Naive thymus-derived CD8-positive, alpha-beta T cell (primary cell): ENCODE measurements around the gene SLC22A31. TPM values are rescaled to one million over a fixed set of nuclear protein-coding genes. Genes with fewer than 3 reads are reported as not detected.

ENCODE experiments used
- ATAC-seq, 2 donors: fragments of 150-1000 bp; cut with Tn5 transposase in 1 of 2; sonication (Bioruptor Pico), chemical (Tn5 transposase) in 1 of 2; 1 replicate in 1 of 2; 2 replicates in 1 of 2; pipeline ENCODE4 v1.10.0; 2021; ENCODE audit warnings: mild to moderate bottlenecking in 2 of 2, moderate library complexity in 2 of 2
- POLR2A ChIA-PET: fragments of 350-600 bp; sonication (Branson Sonifier 250); formaldehyde crosslinking; loops from one replicate; lab custom pipeline; 2021; ENCODE audit warnings: antibody characterized with exemption; lab: Charles Lee
- DNase-seq, 10 donors: peaks; one replicate each; pipeline versions ENCODE4 v3.0.0 to v3.0.0-alpha.2; 2020 to 2022
- H3K27ac Mint-ChIP-seq, 10 donors: one replicate each; pipeline ENCODE4 v1.8.0; 2020 to 2022; ENCODE audit warnings: mild to moderate bottlenecking in 10 of 10, mixed read lengths in 10 of 10, moderate library complexity in 4 of 10, inconsistent platforms in 1 of 10
- H3K27me3 Mint-ChIP-seq, 5 donors: one replicate each; pipeline ENCODE4 v1.8.0; 2021 to 2022; ENCODE audit warnings: mixed read lengths in 5 of 5
- H3K36me3 Mint-ChIP-seq, 3 donors: one replicate each; pipeline ENCODE4 v1.8.0; 2020 to 2022; ENCODE audit warnings: mixed read lengths in 3 of 3, mild to moderate bottlenecking in 2 of 3, inconsistent platforms in 1 of 3
- H3K4me1 Mint-ChIP-seq, 4 donors: one replicate each; pipeline ENCODE4 v1.8.0; 2021 to 2022; ENCODE audit warnings: mixed read lengths in 4 of 4
- H3K4me3 Mint-ChIP-seq, 10 donors: one replicate each; pipeline ENCODE4 v1.8.0; 2020 to 2022; ENCODE audit warnings: mild to moderate bottlenecking in 10 of 10, mixed read lengths in 10 of 10, moderate library complexity in 6 of 10, inconsistent platforms in 1 of 10
- H3K9me3 Mint-ChIP-seq, 9 donors: one replicate each; pipeline ENCODE4 v1.8.0; 2020 to 2022; ENCODE audit warnings: mixed read lengths in 9 of 9, mild to moderate bottlenecking in 3 of 9, inconsistent platforms in 1 of 9, moderate library complexity in 1 of 9
- polyA plus RNA-seq, 3 donors: library from polyadenylated mRNA; unstranded; fragments of 300-500 nt; fragmentation: Illumina TruSeq; gene quantifications; one replicate each; pipeline ENCODE4 v1.2.3, GENCODE V29; 2021
- total RNA-seq, 8 experiments: library from RNA in 2 of 8; stranded (reverse) in 2 of 8; gene quantifications; one replicate each; pipeline ENCODE4 v1.2.3 and lab custom pipeline; 2021 to 2026

SLC22A31 gene
- total and polyA plus RNA-seq, 5 experiments from 2014 or later = not detected

DNA sequence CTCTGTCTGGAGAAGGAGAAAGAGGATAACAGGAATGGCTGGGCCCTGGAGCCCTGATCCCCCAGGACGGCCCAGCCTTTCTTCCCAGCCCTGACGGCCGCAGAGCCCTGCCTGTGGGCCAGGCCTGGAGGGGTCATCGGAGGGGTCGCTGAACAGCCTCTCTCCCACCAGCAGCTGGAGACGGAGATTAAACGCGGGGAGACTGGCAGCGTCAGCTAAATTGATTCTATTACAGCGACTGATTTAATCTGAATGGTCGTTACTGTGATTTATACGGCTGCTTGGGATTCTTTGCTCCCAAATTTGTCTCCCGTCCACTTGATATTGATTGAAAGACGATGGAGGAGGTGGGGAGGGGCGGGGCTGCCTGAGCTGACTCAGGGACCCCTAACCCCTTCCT is 35.9 kb downstream of the SLC22A31 start:
- POLR2A ChIA-PET = interaction anchor here (1.0 kb wide), 2 partner anchors 9 to 12 kb away, joined by 3 read pairs; no protein-coding TSS in a partner anchor
- peaks cover 0 to 5% (median 2%) of the 10 kb centered on the region in 4 donors for H3K4me1 Mint-ChIP-seq
- H3K27ac Mint-ChIP-seq = peak overlapping the region in 1 of 10 donors; percentile 80
- H3K36me3 Mint-ChIP-seq = no peaks in the 10 kb centered on the region
- no peak overlapping the region for H3K4me3 Mint-ChIP-seq
- no peaks in the 10 kb centered on the region for H3K9me3 Mint-ChIP-seq
- DNase-seq (no peak), ATAC-seq (no peak)
- H3K27me3 Mint-ChIP-seq = no peaks in the 10 kb centered on the region

GRCh38 chr16:89163297-89163696 is 37.0 kb downstream of the SLC22A31 start:
- Mint-ChIP-seq H3K36me3 (no peaks in the 10 kb centered on the region), H3K27me3 (no peaks in the 10 kb centered on the region), H3K4me1 (peaks cover 0 to 6% (median 3%) of the 10 kb centered on the region in 4 donors), H3K4me3 (no peak overlapping the region), H3K9me3 (no peaks in the 10 kb centered on the region), H3K27ac (no peak overlapping the region)
- no peak for DNase-seq
- POLR2A ChIA-PET = interaction anchor here (0.7 kb wide), 1 partner anchor 128 kb away, joined by 4 read pairs; no protein-coding TSS in a partner anchor
- no peak for ATAC-seq

DNA sequence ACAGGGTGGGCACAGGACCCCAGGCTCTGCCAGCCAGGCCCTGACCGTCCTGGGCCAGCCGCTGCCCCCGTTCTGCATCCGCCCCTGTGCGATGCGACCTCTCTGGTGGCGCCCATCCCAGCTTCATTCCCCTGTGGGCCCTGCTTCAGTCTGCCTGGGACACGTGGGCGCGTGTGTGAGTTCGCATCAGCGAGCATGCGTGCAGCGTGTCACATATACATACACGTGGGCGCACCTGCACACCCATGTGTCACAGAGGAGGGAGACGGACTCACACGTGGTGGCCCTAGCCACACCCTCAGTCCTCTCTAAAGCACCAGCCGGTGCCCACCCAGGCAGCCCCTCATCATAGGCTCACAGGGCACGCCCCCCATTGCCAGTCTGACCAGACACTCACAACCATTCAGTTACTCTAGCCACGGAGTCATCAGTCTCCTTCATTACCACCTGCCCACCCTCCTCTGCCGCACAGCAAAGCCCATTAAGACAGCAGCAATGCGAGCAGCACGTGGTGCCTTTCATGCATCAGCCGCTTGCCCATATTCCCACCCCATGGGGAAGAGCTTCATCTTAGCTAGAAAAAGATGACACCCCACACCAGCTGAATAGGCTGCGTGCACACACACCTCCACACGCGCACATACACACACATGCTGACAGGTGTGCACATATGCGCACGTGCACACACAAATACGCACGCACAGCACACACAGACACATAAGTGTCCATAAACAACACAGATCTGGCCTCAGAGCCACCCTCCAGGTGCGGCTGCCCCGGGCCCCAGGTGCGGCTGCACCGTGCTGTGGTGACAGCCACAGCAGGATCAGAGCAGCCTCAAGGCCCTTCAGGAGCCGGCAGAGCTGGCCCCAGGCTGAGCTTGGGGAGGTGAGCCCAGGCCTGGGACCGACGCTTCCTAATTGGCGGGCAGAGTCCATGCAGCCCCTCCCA is 38.3 kb downstream of the SLC22A31 start:
- DNase-seq = no peak
- peaks cover 0 to 12% (median 3%) of the 10 kb centered on the region in 4 donors for H3K4me1 Mint-ChIP-seq
- no peak for ATAC-seq
- H3K4me3 Mint-ChIP-seq = no peak overlapping the region
- no peaks in the 10 kb centered on the region for H3K36me3 Mint-ChIP-seq
- POLR2A ChIA-PET = interaction anchor here (0.6 kb wide), 1 partner anchor 69 kb away, joined by 4 read pairs; no protein-coding TSS in a partner anchor
- H3K9me3 Mint-ChIP-seq = no peaks in the 10 kb centered on the region
- H3K27me3 Mint-ChIP-seq = no peaks in the 10 kb centered on the region
- H3K27ac Mint-ChIP-seq = peak overlapping the region in 3 of 10 donors; percentile 74 to 94 (median 84)

DNA sequence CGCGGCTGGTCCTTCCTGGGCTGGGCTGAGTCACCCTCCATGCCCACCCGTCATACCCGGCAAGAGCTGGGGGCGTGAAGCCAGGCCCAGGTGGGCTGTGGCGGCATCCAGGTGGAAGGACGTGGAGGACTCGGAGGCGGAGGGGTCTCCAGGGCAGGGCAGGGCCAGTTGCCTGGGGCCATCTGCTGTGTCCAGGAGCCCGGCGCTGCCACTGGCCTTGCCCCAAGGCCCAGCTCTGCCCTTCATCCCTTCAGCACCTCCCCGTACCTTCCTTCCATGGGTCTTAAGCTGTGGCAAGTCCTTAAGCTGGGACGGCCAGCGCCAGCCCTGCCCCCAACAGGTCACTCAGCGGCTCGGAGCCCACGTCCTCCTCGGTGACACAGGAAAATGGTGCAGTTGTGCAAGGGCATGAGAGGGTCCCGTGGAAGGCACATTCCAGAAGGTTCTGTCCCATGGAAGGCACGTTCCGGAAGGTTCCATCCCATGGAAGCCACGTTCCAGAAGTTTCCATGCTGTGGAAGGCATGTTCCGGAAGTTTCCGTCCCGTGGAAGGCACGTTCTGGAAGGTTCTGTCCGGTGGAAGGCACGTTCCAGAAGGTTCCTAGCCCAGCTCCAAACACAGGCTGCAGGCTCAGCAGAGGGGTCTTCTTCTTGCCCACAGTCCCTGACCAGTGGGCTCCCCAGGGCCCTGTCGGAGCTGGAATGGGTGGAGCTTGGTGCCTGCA is 39.2 kb downstream of the SLC22A31 start:
- no peak for ATAC-seq
- Mint-ChIP-seq H3K9me3 (no peaks in the 10 kb centered on the region), H3K36me3 (no peaks in the 10 kb centered on the region), H3K27ac (no peak overlapping the region), H3K4me3 (no peak overlapping the region), H3K4me1 (peaks cover 0 to 12% (median 3%) of the 10 kb centered on the region in 4 donors), H3K27me3 (no peaks in the 10 kb centered on the region)
- POLR2A ChIA-PET = no interaction called here
- DNase-seq = no peak

DNA sequence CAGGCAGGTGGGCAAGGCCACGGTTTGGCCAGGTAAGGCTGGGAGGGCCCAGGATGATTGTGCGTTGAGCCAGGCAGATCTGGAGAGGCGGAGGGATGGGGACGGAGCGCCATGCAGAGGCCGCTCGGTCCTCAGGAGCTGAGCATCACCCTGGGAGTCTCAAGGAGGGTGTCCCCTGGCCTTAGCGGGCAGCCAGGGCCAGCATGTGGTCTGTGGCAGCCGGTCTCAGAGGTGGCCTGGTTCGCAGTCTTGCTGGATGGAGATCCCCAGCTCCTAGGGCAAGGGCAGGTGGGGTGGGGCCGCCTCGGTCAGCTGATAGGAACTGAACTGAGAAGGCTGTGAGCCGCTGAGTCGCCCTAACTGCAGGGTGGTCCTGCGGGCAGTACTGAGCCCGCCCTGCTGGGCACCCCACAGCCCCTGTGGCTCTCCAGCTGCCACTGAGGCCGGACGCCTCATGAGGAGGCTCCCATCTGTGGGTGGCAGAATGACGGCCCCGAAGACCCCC is 40.4 kb downstream of the SLC22A31 start:
- ATAC-seq (no peak), DNase-seq (no peak)
- Mint-ChIP-seq H3K9me3 (no peaks in the 10 kb centered on the region), H3K4me1 (peaks cover 0 to 13% (median 3%) of the 10 kb centered on the region in 4 donors), H3K27ac (no peak overlapping the region), H3K4me3 (no peak overlapping the region), H3K36me3 (no peaks in the 10 kb centered on the region), H3K27me3 (no peaks in the 10 kb centered on the region)
- POLR2A ChIA-PET = interaction anchor here (0.8 to 0.9 kb wide), 2 partner anchors 11 to 218 kb away, joined by 3 to 4 read pairs; partner anchors contain the start of gene CDH15

GRCh38 chr16:89159066-89159849 is 41.1 kb downstream of the SLC22A31 start:
- Mint-ChIP-seq H3K27me3 (no peaks in the 10 kb centered on the region), H3K9me3 (no peaks in the 10 kb centered on the region), H3K27ac (no peak overlapping the region), H3K4me3 (no peak overlapping the region), H3K4me1 (peaks cover 0 to 14% (median 3%) of the 10 kb centered on the region in 4 donors), H3K36me3 (no peaks in the 10 kb centered on the region)
- POLR2A ChIA-PET = interaction anchor here (0.8 to 0.9 kb wide), 2 partner anchors 12 to 217 kb away, joined by 3 to 4 read pairs; partner anchors contain the start of gene CDH15
- no peak for DNase-seq
- no peak for ATAC-seq

GRCh38 chr16:89157778-89158177 is 42.6 kb downstream of the SLC22A31 start:
- POLR2A ChIA-PET = no interaction called here
- Mint-ChIP-seq H3K9me3 (no peaks in the 10 kb centered on the region), H3K4me3 (no peak overlapping the region), H3K36me3 (no peaks in the 10 kb centered on the region), H3K27me3 (no peaks in the 10 kb centered on the region), H3K4me1 (peaks cover 0 to 14% (median 3%) of the 10 kb centered on the region in 4 donors), H3K27ac (peak overlapping the region in 2 of 10 donors; percentile 37 to 50)
- no peak for ATAC-seq
- no peak for DNase-seq

- Mint-ChIP-seq H3K36me3 (peaks cover 0 to under 1% (median 0%) of the 10 kb centered on the region in 3 donors), H3K27me3 (no peaks in the 10 kb centered on the region), H3K4me3 (no peak overlapping the region), H3K9me3 (no peaks in the 10 kb centered on the region), H3K4me1 (peaks cover 0 to 14% (median 2%) of the 10 kb centered on the region in 4 donors), H3K27ac (peak overlapping the region in 2 of 10 donors; percentile 37 to 48)
- DNase-seq (no peak), ATAC-seq (no peak)
- POLR2A ChIA-PET = interaction anchor here (0.9 to 1.2 kb wide), 2 partner anchors 10 to 13 kb away, joined by 3 to 5 read pairs; no protein-coding TSS in a partner anchor
These were observed 43.3 kb downstream of the SLC22A31 start for GRCh38 chr16:89156740-89157645.

GRCh38 chr16:89155851-89156739 is 44.2 kb downstream of the SLC22A31 start:
- no peak overlapping the region for H3K4me3 Mint-ChIP-seq
- DNase-seq = no peak
- no peaks in the 10 kb centered on the region for H3K9me3 Mint-ChIP-seq
- H3K36me3 Mint-ChIP-seq = peaks cover 0 to 8% (median 3%) of the 10 kb centered on the region in 3 donors
- peak in 1 of 2 donors; percentile 18 for ATAC-seq
- POLR2A ChIA-PET = interaction anchor here (0.7 to 1.9 kb wide), 4 partner anchors 11 to 40 kb away, joined by 3 to 7 read pairs (median 4); no protein-coding TSS in a partner anchor
- H3K4me1 Mint-ChIP-seq = peaks cover 0 to 12% (median under 1%) of the 10 kb centered on the region in 4 donors
- H3K27ac Mint-ChIP-seq = peak overlapping the region in 8 of 10 donors; percentile 29 to 67 (median 50)
- H3K27me3 Mint-ChIP-seq = no peaks in the 10 kb centered on the region

DNA sequence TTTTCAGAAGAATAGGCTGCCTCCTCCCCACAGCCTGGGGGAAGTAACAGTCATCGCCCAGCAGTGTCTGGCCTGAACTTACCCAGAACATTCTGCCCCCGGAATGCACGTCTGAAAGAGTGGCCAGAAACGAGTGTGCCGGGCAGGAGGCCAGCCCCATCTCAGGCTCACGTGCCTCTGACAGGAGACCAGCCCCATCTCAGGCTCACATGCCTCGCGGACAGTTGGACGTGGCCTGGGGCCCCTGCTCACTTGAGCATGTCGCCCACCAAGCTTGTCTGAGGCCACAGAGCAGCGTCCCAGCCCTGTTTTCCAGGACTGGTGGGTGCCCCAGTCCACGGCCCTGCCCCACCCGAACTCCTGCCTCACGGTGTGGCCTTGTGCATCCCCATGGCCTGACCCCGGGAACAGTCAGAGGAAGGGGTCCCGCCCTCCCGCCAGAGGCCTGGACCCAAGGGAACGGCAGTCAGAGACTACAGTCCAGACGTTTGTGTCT is 45.1 kb downstream of the SLC22A31 start:
- POLR2A ChIA-PET = interaction anchor here (0.7 to 1.9 kb wide), 2 partner anchors 13 to 39 kb away, joined by 3 to 7 read pairs; no protein-coding TSS in a partner anchor
- Mint-ChIP-seq H3K27me3 (no peaks in the 10 kb centered on the region), H3K4me1 (peaks cover 0 to 12% (median under 1%) of the 10 kb centered on the region in 4 donors), H3K4me3 (no peak overlapping the region), H3K36me3 (peaks cover 0 to 17% (median 8%) of the 10 kb centered on the region in 3 donors), H3K9me3 (no peaks in the 10 kb centered on the region), H3K27ac (peak overlapping the region in 6 of 10 donors; percentile 35 to 66 (median 50))
- ATAC-seq (no peak), DNase-seq (no peak)
